WI38 (cell line): ENCODE results near the gene ZFP36L1.

Experiments
- H3K4me3 ChIP-seq: 2 replicates; pipeline ENCODE4 v1.5.1; 2011; ENCODE audit warnings: low read depth, mild to moderate bottlenecking, control low read depth, low read length
- CTCF ChIP-seq: IDR thresholded peaks from 2 replicates; pipeline ENCODE4 v1.5.1; 2012; ENCODE audit warnings: low read depth, mild to moderate bottlenecking, control low read depth, low read length

Gene ZFP36L1

GRCh38 chr14:68781161-68782021 lies 11.5 kb downstream of the ZFP36L1 start:
- H3K4me3 ChIP-seq: no peak overlapping the region
- TF ChIP-seq CTCF: no peak

GRCh38 chr14:68780358-68781160 lies 12.3 kb downstream of the ZFP36L1 start:
- no peak for TF ChIP-seq CTCF
- no peak overlapping the region; the same call in 1 of the 2 replicates for H3K4me3 ChIP-seq

GRCh38 chr14:68779761-68780323 lies 13.0 kb downstream of the ZFP36L1 start:
- H3K4me3 ChIP-seq: no peak overlapping the region; the same call in 1 of the 2 replicates
- no peak for TF ChIP-seq CTCF

GRCh38 chr14:68777644-68778043 lies 15.2 kb downstream of the ZFP36L1 start:
- no peak overlapping the region for H3K4me3 ChIP-seq
- TF ChIP-seq CTCF: no peak

GRCh38 chr14:68775614-68776126 lies 17.2 kb downstream of the ZFP36L1 start:
- no peak for TF ChIP-seq CTCF
- no peak overlapping the region for H3K4me3 ChIP-seq

GRCh38 chr14:68774771-68775613 lies 17.9 kb downstream of the ZFP36L1 start:
- H3K4me3 ChIP-seq: no peak overlapping the region
- no peak for TF ChIP-seq CTCF
